NB4 (cell line): ENCODE results near the gene DNAJC3.

Source experiments
- CTCF ChIP-seq: IDR thresholded peaks from one replicate; pipeline ENCODE4 v1.5.1; 2012; ENCODE audit warnings: low read depth, low read length
- MAX ChIP-seq: IDR thresholded peaks from 2 replicates; pipeline ENCODE4 v1.6.1; 2011; ENCODE audit warnings: low read depth, low read length
- MYC ChIP-seq: IDR thresholded peaks from 2 replicates; pipeline ENCODE4 v1.6.1; 2011; ENCODE audit warnings: low read depth, low read length
- POLR2A ChIP-seq: IDR thresholded peaks from 2 replicates; pipeline ENCODE4 v1.6.1; 2011; ENCODE audit warnings: mild to moderate bottlenecking; ENCODE audit not compliant: insufficient read length; ENCODE audit errors: extremely low read depth

- TF ChIP-seq CTCF (no peak), POLR2A (no peak), MYC (no peak), MAX (no peak)
Observed at GRCh38 chr13:95724252-95724651, 47.3 kb downstream of the DNAJC3 start.
